Measurements from ENCODE around the gene CD226.

GRCh38 chr18:69843015-69843414 lies 104.7 kb downstream of the CD226 start:
- TF ChIP-seq CTCF (IDR thresholded peaks at IDR 0.05), result no peak
- no peak for TF ChIP-seq POLR2AphosphoS5 (IDR thresholded peaks at IDR 0.05)

Measured in suprapubic skin (tissue), 3 donors.